Measurements from ENCODE around the gene CTDSP2. TPM values are rescaled to one million over a fixed set of nuclear protein-coding genes. Genes with fewer than 3 reads are reported as not detected.

CTDSP2 gene
- total and polyA plus RNA-seq, 10 of the 15 experiments (the other 5 are each of a cell fraction or from before 2014, with no cell fraction given) = 17.3 to 98.2 (median 54.1) TPM

GRCh38 chr12:57825451-57825850 lies 21.1 kb downstream of the CTDSP2 start:
- in situ Hi-C loops (cut with MboI) = loop anchor here (5.0 kb wide), 1 partner anchor 82 kb away; no protein-coding TSS in a partner anchor
- Histone ChIP-seq H3K4me3 (no peak overlapping the region), H3K4me2 (ENCODE audit: control insufficient read depth, insufficient read depth) (no peak overlapping the region), H3K27ac (ENCODE audit: control insufficient read depth, insufficient read depth) (no peak overlapping the region), H3K9me3 (replicated peaks; ENCODE audit: control insufficient read depth, insufficient read depth, low read length) (no peaks in the 10 kb centered on the region), H3K9ac (ENCODE audit: control insufficient read depth, insufficient read depth, low read length) (no peak overlapping the region), H3K27me3 (replicated peaks in 1 of 2; ENCODE audit: control insufficient read depth in 2 of 2, insufficient read depth in 2 of 2, low read length in 1 of 2) (no peaks in the 10 kb centered on the region), H2AFZ (ENCODE audit: control insufficient read depth, low read depth, low read length) (no peak overlapping the region), H4K20me1 (ENCODE audit: control insufficient read depth, insufficient read depth) (peaks cover 5% of the 10 kb centered on the region; the same call in 1 of the 2 replicates), H3K36me3 (ENCODE audit: control insufficient read depth in 2 of 2, insufficient read depth in 2 of 2, low read length in 1 of 2) (peaks cover 44 to 54% of the 10 kb centered on the region in 2 experiments), H3K4me1 (ENCODE audit: control insufficient read depth, insufficient read depth, low read length) (no peaks in the 10 kb centered on the region), H3K79me2 (ENCODE audit: control insufficient read depth, insufficient read depth, low read length) (peaks cover 6% of the 10 kb centered on the region)
- DNase-seq (ENCODE audit: low read depth, low spot score) = no peak
- FAIRE-seq = no peak
- intact Hi-C loops (cut with micrococcal nuclease; ENCODE audit: unreplicated experiment) = no loop called here
- 100% methylated on average over 2 of the region's 2 CpGs for WGBS (ENCODE audit: insufficient coverage, insufficient replicate concordance, low lambda C conversion rate, missing lambda C conversion rate)
- RAD21 ChIA-PET (ENCODE audit: unreplicated experiment) = interaction anchor here (0.6 kb wide), 1 partner anchor 15 kb away, joined by 3 read pairs; no protein-coding TSS in a partner anchor
- CTCF ChIA-PET = interaction anchor here (0.6 to 2.1 kb wide), 5 partner anchors 26 to 137 kb away, joined by 3 to 5 read pairs (median 5); no protein-coding TSS in a partner anchor
- ATAC-seq = no peak
- POLR2A ChIA-PET = no interaction called here
- BruUV-seq (replicated peaks) = no TSS peak
- SMC1A ChIA-PET (ENCODE audit: uncharacterized antibody, unreplicated experiment) = interaction anchor here (0.7 to 1.4 kb wide), 3 partner anchors 36 to 82 kb away, joined by 3 to 4 read pairs (median 3); no protein-coding TSS in a partner anchor
- no peak for TF ChIP-seq SMC3 (IDR thresholded peaks at IDR 0.05; ENCODE audit: borderline replicate concordance, low read length)
- TF ChIP-seq TARDBP (IDR thresholded peaks at IDR 0.05; ENCODE audit: borderline replicate concordance) = no peak
- no peak for TF ChIP-seq FOXK2 (IDR thresholded peaks at IDR 0.05)
- no peak for TF ChIP-seq SIN3A (IDR thresholded peaks at IDR 0.05; ENCODE audit: low read depth, low read length)
- no peak for TF ChIP-seq CUX1 (IDR thresholded peaks at IDR 0.05; ENCODE audit: insufficient replicate concordance, low read depth, low read length)
- no peak for TF ChIP-seq ZNF592 (IDR thresholded peaks at IDR 0.05)
- no peak for TF ChIP-seq NFYA (IDR thresholded peaks at IDR 0.05; ENCODE audit: borderline replicate concordance, low read depth, low read length)
- no peak for TF ChIP-seq CHD1 (IDR thresholded peaks at IDR 0.05; ENCODE audit: low read depth, low read length)
- TF ChIP-seq CEBPZ (IDR thresholded peaks at IDR 0.05; ENCODE audit: low read depth, low read length) = no peak
- no peak for TF ChIP-seq SMAD5 (IDR thresholded peaks at IDR 0.05; ENCODE audit: low read depth)
